Measurements from ENCODE around the gene TPRG1L. TPM values are rescaled to one million over a fixed set of nuclear protein-coding genes. Genes with fewer than 3 reads are reported as not detected.

TPRG1L gene
- total RNA-seq, 1 donor from 2014 or later, result 26.5 TPM

- intact Hi-C loops (cut with micrococcal nuclease), result no loop called here
- Mint-ChIP-seq H3K4me3 (no peak overlapping the region), H3K36me3 (ENCODE audit: low read depth) (no peaks in the 10 kb centered on the region), H3K27ac (no peak overlapping the region), H3K9me3 (no peaks in the 10 kb centered on the region), H3K4me1 (peaks cover 9% of the 10 kb centered on the region), H3K27me3 (peaks cover 15% of the 10 kb centered on the region)
- no peak for TF ChIP-seq CTCF (IDR thresholded peaks at IDR 0.05)
- CTCF ChIA-PET, result no interaction called here
- ATAC-seq (ENCODE audit: low read depth) (no peak), DNase-seq (no peak)
- POLR2A ChIA-PET, result no interaction called here
Measured at GRCh38 chr1:3606779-3607702, 17.8 kb upstream of the TPRG1L start.

- CTCF ChIA-PET, result no interaction called here
Measured at GRCh38 chr1:3607703-3608065, 17.1 kb upstream of the TPRG1L start.

GRCh38 chr1:3608154-3608553, 16.7 kb upstream of the TPRG1L start:
- POLR2A ChIA-PET, result no interaction called here
- no peak for DNase-seq
- Mint-ChIP-seq H3K27ac (no peak overlapping the region), H3K27me3 (peaks cover 22% of the 10 kb centered on the region), H3K9me3 (no peaks in the 10 kb centered on the region), H3K36me3 (ENCODE audit: low read depth) (no peaks in the 10 kb centered on the region), H3K4me1 (peaks cover 10% of the 10 kb centered on the region), H3K4me3 (no peak overlapping the region)
- CTCF ChIA-PET, result no interaction called here
- ATAC-seq (ENCODE audit: low read depth), result no peak
- intact Hi-C loops (cut with micrococcal nuclease), result no loop called here
- TF ChIP-seq CTCF (IDR thresholded peaks at IDR 0.05), result no peak

More at GRCh38 chr1:3607703-3608065, 17.1 kb upstream of the TPRG1L start:
- no peak for ATAC-seq (ENCODE audit: low read depth)
- H3K4me1 Mint-ChIP-seq, result peaks cover 10% of the 10 kb centered on the region
- no peak for DNase-seq
- intact Hi-C loops (cut with micrococcal nuclease), result no loop called here
- no peaks in the 10 kb centered on the region for H3K36me3 Mint-ChIP-seq (ENCODE audit: low read depth)
- H3K9me3 Mint-ChIP-seq, result no peaks in the 10 kb centered on the region
- no peak overlapping the region for H3K4me3 Mint-ChIP-seq
- TF ChIP-seq CTCF (IDR thresholded peaks at IDR 0.05), result no peak
- POLR2A ChIA-PET, result no interaction called here
- peaks cover 19% of the 10 kb centered on the region for H3K27me3 Mint-ChIP-seq
- H3K27ac Mint-ChIP-seq, result no peak overlapping the region

GRCh38 chr1:3609016-3609768, 15.6 kb upstream of the TPRG1L start:
- DNase-seq (no peak), ATAC-seq (ENCODE audit: low read depth) (no peak)
- H3K27ac Mint-ChIP-seq, result no peak overlapping the region
- H3K4me3 Mint-ChIP-seq, result no peak overlapping the region
- H3K9me3 Mint-ChIP-seq, result no peaks in the 10 kb centered on the region
- CTCF ChIA-PET, result no interaction called here
- H3K4me1 Mint-ChIP-seq, result peaks cover 10% of the 10 kb centered on the region
- peaks cover 32% of the 10 kb centered on the region for H3K27me3 Mint-ChIP-seq
- intact Hi-C loops (cut with micrococcal nuclease), result no loop called here
- POLR2A ChIA-PET, result no interaction called here
- TF ChIP-seq CTCF (IDR thresholded peaks at IDR 0.05), result no peak
- H3K36me3 Mint-ChIP-seq (ENCODE audit: low read depth), result no peaks in the 10 kb centered on the region
